WTC11 (cell line): ENCODE results near the gene THOC1. TPM values are rescaled to one million over a fixed set of nuclear protein-coding genes. Genes with fewer than 3 reads are reported as not detected.

Source experiments
- ATAC-seq: fragments of 200-7000 bp; cut with Tn5 transposase; 2 replicates; pipeline ENCODE4 v1.10.0; 2021; ENCODE audit warnings: mild to moderate bottlenecking, moderate library complexity
- CTCF ChIA-PET: fragments of 300-600 bp; sonication (Branson Sonifier 250); formaldehyde crosslinking; loops from one replicate; lab custom pipeline; 2021; ENCODE audit warnings: antibody characterized with exemption; lab: Charles Lee
- POLR2A ChIA-PET: fragments of 350-600 bp; sonication (Branson Sonifier 250); formaldehyde crosslinking; loops from one replicate; lab custom pipeline; 2021; ENCODE audit warnings: antibody characterized with exemption; lab: Charles Lee
- DNase-seq: peaks from one replicate; pipeline ENCODE4 v3.0.0; 2021; ENCODE audit warnings: low spot score
- H3K27ac Mint-ChIP-seq: 2 replicates; pipeline ENCODE4 v1.8.0; 2021; ENCODE audit warnings: mixed read lengths
- H3K27me3 Mint-ChIP-seq: 2 replicates; pipeline ENCODE4 v1.8.0; 2021; ENCODE audit warnings: low read depth, mild to moderate bottlenecking, moderate library complexity, mixed read lengths
- H3K36me3 Mint-ChIP-seq: 2 replicates; pipeline ENCODE4 v1.8.0; 2021; ENCODE audit warnings: mixed read lengths
- H3K4me1 Mint-ChIP-seq: 2 replicates; pipeline ENCODE4 v1.8.0; 2022; ENCODE audit warnings: mixed read lengths
- H3K4me3 Mint-ChIP-seq: 2 replicates; pipeline ENCODE4 v1.8.0; 2021; ENCODE audit warnings: mild to moderate bottlenecking, moderate library complexity, mixed read lengths
- H3K9me3 Mint-ChIP-seq: 2 replicates; pipeline ENCODE4 v1.8.0; 2021; ENCODE audit warnings: mixed read lengths
- CBFB ChIP-seq: sonication (generic); formaldehyde crosslinking; IDR thresholded peaks from 2 replicates; pipeline ENCODE4 v1.8.1; 2022; ENCODE audit warnings: mild to moderate bottlenecking, low read depth, missing genetic modification reagents
- FOXJ3 ChIP-seq: sonication (generic); formaldehyde crosslinking; IDR thresholded peaks from 2 replicates; pipeline ENCODE4 v1.9.0; 2021; ENCODE audit warnings: missing genetic modification reagents, mild to moderate bottlenecking, borderline replicate concordance
- GRHL2 ChIP-seq: fragments of 250-450 bp; sonication (Bioruptor Pico); IDR thresholded peaks from 2 replicates; pipeline ENCODE4 v1.8.0; 2022; ENCODE audit warnings: mild to moderate bottlenecking, moderate library complexity; ENCODE audit not compliant: insufficient replicate concordance, severe bottlenecking
- JUN ChIP-seq: sonication (generic); formaldehyde crosslinking; IDR thresholded peaks from 2 replicates; pipeline ENCODE4 v1.8.0; 2023; ENCODE audit warnings: mild to moderate bottlenecking, missing genetic modification reagents
- MXD4 ChIP-seq: fragments of 250-450 bp; sonication (Bioruptor Pico); IDR thresholded peaks from 2 replicates; pipeline ENCODE4 v1.8.0; 2021; ENCODE audit warnings: mild to moderate bottlenecking, moderate library complexity, borderline replicate concordance
- NFE2L1 ChIP-seq: sonication (generic); formaldehyde crosslinking; IDR thresholded peaks from 2 replicates; pipeline ENCODE4 v1.8.1; 2023; ENCODE audit warnings: missing genetic modification reagents
- SMAD4 ChIP-seq: sonication (generic); formaldehyde crosslinking; IDR thresholded peaks from 2 replicates; pipeline ENCODE4 v1.8.0; 2022; ENCODE audit warnings: mild to moderate bottlenecking, missing genetic modification reagents
- SOX15 ChIP-seq: fragments of 250-450 bp; sonication (Bioruptor Pico); IDR thresholded peaks from 2 replicates; pipeline ENCODE4 v1.9.0; 2021; ENCODE audit warnings: mild to moderate bottlenecking
- ZNF121 ChIP-seq: sonication (generic); formaldehyde crosslinking; IDR thresholded peaks from 2 replicates; pipeline ENCODE4 v1.8.0; 2023; ENCODE audit warnings: missing genetic modification reagents
- total RNA-seq: library from RNA; stranded (reverse); gene quantifications from 3 replicates; pipeline ENCODE4 v1.2.3, GENCODE V29; 2021
- TF ChIP-seq, protein P1 (sequence below): sonication (generic); formaldehyde crosslinking; IDR thresholded peaks from 2 replicates; pipeline ENCODE4 v1.8.0; 2022; ENCODE audit warnings: mild to moderate bottlenecking, missing genetic modification reagents
- TF ChIP-seq, protein P2 (sequence below): sonication (generic); formaldehyde crosslinking; IDR thresholded peaks from 2 replicates; pipeline ENCODE4 v1.8.1; 2022; ENCODE audit warnings: low read depth, missing genetic modification reagents, borderline replicate concordance
- TF ChIP-seq, protein P3 (sequence below): sonication (generic); formaldehyde crosslinking; conservative IDR thresholded peaks from 2 replicates; pipeline ENCODE4 v1.8.1; 2022; ENCODE audit warnings: mild to moderate bottlenecking, missing genetic modification reagents
- TF ChIP-seq, protein P4 (sequence below): sonication (generic); formaldehyde crosslinking; IDR thresholded peaks from 2 replicates; pipeline ENCODE4 v1.8.1; 2022; ENCODE audit warnings: low read depth, mild to moderate bottlenecking, moderate library complexity, missing genetic modification reagents, borderline replicate concordance
- TF ChIP-seq, protein P5 (sequence below): sonication (generic); formaldehyde crosslinking; IDR thresholded peaks from 2 replicates; pipeline ENCODE4 v1.8.0; 2022; ENCODE audit warnings: missing genetic modification reagents
- TF ChIP-seq, protein P6 (sequence below): sonication (generic); formaldehyde crosslinking; IDR thresholded peaks from 2 replicates; pipeline ENCODE4 v1.8.1; 2023; ENCODE audit warnings: mild to moderate bottlenecking, moderate library complexity, missing genetic modification reagents
- TF ChIP-seq, protein P7 (sequence below): fragments of 250-450 bp; sonication (Bioruptor Pico); conservative IDR thresholded peaks from 2 replicates; pipeline ENCODE4 v1.9.0; 2021; ENCODE audit warnings: mild to moderate bottlenecking
- TF ChIP-seq, protein P8 (sequence below): sonication (generic); formaldehyde crosslinking; IDR thresholded peaks from 2 replicates; pipeline ENCODE4 v1.8.1; 2022; ENCODE audit warnings: missing genetic modification reagents, borderline replicate concordance

THOC1 gene
- total RNA-seq, 1 experiment from 2014 or later: 65.8 TPM

DNA sequence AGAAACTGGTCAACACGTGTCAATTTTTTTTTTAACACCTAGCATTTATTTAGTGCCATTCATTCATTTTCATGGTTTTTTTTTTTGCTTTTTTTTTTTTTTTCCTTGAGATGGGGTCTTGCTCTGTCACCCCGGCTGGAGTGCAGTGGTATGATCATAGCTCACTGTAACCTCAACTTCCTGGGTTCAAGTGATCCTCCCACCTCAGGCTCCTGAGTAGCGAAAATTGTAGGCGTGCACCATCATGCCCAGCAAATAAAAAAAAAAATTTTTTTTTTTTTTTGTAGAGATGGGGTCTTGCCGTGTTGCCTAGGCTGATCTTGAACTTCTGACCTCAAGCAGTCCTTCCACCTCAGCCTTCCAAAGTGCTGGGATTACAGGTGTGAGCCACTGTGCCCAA is 88.3 kb downstream of the THOC1 start:
- Mint-ChIP-seq H3K9me3 (no peaks in the 10 kb centered on the region), H3K27ac (no peak overlapping the region), H3K4me1 (no peaks in the 10 kb centered on the region), H3K4me3 (no peak overlapping the region), H3K36me3 (peaks cover 17% of the 10 kb centered on the region), H3K27me3 (no peaks in the 10 kb centered on the region)
- CTCF ChIA-PET: no interaction called here
- POLR2A ChIA-PET: no interaction called here
- ATAC-seq (no peak), DNase-seq (no peak)
- TF ChIP-seq MXD4 (CRISPR knock-in tag): no peak
- TF ChIP-seq FOXJ3: no peak
- TF ChIP-seq, protein P1, sequence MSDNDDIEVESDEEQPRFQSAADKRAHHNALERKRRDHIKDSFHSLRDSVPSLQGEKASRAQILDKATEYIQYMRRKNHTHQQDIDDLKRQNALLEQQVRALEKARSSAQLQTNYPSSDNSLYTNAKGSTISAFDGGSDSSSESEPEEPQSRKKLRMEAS (CRISPR knock-in tag): no peak
- no peak for TF ChIP-seq SOX15 (CRISPR knock-in tag)
- TF ChIP-seq, protein P2, sequence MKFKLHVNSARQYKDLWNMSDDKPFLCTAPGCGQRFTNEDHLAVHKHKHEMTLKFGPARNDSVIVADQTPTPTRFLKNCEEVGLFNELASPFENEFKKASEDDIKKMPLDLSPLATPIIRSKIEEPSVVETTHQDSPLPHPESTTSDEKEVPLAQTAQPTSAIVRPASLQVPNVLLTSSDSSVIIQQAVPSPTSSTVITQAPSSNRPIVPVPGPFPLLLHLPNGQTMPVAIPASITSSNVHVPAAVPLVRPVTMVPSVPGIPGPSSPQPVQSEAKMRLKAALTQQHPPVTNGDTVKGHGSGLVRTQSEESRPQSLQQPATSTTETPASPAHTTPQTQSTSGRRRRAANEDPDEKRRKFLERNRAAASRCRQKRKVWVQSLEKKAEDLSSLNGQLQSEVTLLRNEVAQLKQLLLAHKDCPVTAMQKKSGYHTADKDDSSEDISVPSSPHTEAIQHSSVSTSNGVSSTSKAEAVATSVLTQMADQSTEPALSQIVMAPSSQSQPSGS (CRISPR knock-in tag): no peak
- no peak for TF ChIP-seq ZNF121 (CRISPR knock-in tag)
- TF ChIP-seq, protein P3, sequence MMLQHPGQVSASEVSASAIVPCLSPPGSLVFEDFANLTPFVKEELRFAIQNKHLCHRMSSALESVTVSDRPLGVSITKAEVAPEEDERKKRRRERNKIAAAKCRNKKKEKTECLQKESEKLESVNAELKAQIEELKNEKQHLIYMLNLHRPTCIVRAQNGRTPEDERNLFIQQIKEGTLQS (CRISPR knock-in tag): no peak
- TF ChIP-seq NFE2L1 (CRISPR knock-in tag): no peak
- no peak for TF ChIP-seq SMAD4 (CRISPR knock-in tag)

DNA sequence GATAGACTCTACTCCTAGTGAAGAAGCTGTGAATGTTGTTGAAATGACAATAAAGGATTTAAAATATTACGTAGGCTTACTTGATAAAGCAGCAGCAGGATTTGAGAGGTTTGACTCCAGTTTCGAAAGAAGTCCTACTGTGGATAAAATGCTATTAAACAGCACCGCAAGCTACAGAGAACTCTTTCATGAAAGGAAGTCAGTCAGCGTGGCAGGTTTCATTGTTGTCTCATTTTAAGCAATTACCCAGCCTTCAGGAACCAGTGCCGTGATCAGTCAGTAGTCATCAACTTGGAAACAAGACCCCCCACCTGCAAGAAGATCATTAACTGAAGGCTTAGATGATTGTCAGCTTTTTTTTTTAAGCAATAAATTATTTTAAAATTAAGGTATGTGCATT is 95.5 kb downstream of the THOC1 start:
- H3K9me3 Mint-ChIP-seq: no peaks in the 10 kb centered on the region
- no peak for TF ChIP-seq MXD4 (CRISPR knock-in tag)
- TF ChIP-seq, protein P4, sequence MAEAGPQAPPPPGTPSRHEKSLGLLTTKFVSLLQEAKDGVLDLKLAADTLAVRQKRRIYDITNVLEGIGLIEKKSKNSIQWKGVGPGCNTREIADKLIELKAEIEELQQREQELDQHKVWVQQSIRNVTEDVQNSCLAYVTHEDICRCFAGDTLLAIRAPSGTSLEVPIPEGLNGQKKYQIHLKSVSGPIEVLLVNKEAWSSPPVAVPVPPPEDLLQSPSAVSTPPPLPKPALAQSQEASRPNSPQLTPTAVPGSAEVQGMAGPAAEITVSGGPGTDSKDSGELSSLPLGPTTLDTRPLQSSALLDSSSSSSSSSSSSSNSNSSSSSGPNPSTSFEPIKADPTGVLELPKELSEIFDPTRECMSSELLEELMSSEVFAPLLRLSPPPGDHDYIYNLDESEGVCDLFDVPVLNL (CRISPR knock-in tag): no peak
- no peak for TF ChIP-seq GRHL2 (CRISPR knock-in tag)
- TF ChIP-seq, protein P5, sequence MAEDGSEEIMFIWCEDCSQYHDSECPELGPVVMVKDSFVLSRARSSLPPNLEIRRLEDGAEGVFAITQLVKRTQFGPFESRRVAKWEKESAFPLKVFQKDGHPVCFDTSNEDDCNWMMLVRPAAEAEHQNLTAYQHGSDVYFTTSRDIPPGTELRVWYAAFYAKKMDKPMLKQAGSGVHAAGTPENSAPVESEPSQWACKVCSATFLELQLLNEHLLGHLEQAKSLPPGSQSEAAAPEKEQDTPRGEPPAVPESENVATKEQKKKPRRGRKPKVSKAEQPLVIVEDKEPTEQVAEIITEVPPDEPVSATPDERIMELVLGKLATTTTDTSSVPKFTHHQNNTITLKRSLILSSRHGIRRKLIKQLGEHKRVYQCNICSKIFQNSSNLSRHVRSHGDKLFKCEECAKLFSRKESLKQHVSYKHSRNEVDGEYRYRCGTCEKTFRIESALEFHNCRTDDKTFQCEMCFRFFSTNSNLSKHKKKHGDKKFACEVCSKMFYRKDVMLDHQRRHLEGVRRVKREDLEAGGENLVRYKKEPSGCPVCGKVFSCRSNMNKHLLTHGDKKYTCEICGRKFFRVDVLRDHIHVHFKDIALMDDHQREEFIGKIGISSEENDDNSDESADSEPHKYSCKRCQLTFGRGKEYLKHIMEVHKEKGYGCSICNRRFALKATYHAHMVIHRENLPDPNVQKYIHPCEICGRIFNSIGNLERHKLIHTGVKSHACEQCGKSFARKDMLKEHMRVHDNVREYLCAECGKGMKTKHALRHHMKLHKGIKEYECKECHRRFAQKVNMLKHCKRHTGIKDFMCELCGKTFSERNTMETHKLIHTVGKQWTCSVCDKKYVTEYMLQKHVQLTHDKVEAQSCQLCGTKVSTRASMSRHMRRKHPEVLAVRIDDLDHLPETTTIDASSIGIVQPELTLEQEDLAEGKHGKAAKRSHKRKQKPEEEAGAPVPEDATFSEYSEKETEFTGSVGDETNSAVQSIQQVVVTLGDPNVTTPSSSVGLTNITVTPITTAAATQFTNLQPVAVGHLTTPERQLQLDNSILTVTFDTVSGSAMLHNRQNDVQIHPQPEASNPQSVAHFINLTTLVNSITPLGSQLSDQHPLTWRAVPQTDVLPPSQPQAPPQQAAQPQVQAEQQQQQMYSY: no peak
- no peak for TF ChIP-seq JUN (CRISPR knock-in tag)
- TF ChIP-seq, protein P6, sequence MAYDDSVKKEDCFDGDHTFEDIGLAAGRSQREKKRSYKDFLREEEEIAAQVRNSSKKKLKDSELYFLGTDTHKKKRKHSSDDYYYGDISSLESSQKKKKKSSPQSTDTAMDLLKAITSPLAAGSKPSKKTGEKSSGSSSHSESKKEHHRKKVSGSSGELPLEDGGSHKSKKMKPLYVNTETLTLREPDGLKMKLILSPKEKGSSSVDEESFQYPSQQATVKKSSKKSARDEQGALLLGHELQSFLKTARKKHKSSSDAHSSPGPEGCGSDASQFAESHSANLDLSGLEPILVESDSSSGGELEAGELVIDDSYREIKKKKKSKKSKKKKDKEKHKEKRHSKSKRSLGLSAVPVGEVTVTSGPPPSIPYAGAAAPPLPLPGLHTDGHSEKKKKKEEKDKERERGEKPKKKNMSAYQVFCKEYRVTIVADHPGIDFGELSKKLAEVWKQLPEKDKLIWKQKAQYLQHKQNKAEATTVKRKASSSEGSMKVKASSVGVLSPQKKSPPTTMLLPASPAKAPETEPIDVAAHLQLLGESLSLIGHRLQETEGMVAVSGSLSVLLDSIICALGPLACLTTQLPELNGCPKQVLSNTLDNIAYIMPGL (CRISPR knock-in tag): no peak
- TF ChIP-seq, protein P7, sequence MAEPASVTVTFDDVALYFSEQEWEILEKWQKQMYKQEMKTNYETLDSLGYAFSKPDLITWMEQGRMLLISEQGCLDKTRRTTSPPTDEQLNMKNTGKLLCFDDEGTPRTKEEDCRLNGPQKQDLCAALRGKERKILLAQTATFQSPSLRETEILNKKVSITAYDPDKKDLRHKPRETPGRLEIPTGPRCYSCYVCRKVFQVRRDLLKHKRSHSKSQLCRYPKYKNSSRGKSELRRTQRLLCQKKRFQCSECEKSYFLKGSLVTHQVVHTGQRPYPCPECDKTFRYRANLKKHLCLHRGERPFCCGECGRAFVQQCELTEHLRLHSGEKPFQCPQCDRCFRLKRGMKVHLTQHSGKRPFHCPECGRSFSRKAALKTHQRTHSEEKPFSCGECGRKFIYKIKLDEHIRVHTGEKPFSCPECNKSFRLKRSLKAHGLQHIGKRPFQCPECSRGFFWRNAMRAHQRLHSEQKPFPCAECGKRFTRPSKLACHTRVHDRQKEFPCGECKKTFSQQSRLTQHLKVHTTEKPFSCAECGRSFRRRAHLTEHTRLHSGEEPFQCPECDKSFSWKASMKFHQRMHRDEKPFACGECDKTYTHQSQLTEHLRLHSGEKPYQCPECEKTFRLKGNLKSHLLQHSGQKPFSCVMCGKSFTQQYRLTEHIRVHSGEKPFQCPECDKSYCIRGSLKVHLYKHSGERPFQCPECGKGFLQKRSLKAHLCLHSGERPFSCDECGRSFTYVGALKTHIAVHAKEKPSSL (CRISPR knock-in tag): no peak
- TF ChIP-seq CBFB (CRISPR knock-in tag): no peak
- TF ChIP-seq, protein P3 (CRISPR knock-in tag): no peak
- TF ChIP-seq, protein P8, sequence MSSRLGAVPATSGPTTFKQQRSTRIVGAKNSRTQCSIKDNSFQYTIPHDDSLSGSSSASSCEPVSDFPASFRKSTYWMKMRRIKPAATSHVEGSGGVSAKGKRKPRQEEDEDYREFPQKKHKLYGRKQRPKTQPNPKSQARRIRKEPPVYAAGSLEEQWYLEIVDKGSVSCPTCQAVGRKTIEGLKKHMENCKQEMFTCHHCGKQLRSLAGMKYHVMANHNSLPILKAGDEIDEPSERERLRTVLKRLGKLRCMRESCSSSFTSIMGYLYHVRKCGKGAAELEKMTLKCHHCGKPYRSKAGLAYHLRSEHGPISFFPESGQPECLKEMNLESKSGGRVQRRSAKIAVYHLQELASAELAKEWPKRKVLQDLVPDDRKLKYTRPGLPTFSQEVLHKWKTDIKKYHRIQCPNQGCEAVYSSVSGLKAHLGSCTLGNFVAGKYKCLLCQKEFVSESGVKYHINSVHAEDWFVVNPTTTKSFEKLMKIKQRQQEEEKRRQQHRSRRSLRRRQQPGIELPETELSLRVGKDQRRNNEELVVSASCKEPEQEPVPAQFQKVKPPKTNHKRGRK (CRISPR knock-in tag): no peak
- TF ChIP-seq SMAD4 (CRISPR knock-in tag): no peak
- H3K27ac Mint-ChIP-seq: no peak overlapping the region
- H3K36me3 Mint-ChIP-seq: peaks cover 44% of the 10 kb centered on the region
- DNase-seq (no peak), ATAC-seq (no peak)
- H3K27me3 Mint-ChIP-seq: no peaks in the 10 kb centered on the region
- H3K4me1 Mint-ChIP-seq: no peaks in the 10 kb centered on the region
- ChIA-PET CTCF (no interaction called here), POLR2A (no interaction called here)
- H3K4me3 Mint-ChIP-seq: no peak overlapping the region
